Suppressor macrophage treated with lipopolysaccharide for 4 hours (primary cell): Measurements from ENCODE around the gene SLX4.

Source experiments
- DNase-seq: peaks from one replicate; pipeline ENCODE4 v3.0.0-alpha.2; 2020

The SLX4 gene

GRCh38 chr16:3580251-3580651 is 31.2 kb downstream of the SLX4 start:
- DNase-seq: no peak

DNA sequence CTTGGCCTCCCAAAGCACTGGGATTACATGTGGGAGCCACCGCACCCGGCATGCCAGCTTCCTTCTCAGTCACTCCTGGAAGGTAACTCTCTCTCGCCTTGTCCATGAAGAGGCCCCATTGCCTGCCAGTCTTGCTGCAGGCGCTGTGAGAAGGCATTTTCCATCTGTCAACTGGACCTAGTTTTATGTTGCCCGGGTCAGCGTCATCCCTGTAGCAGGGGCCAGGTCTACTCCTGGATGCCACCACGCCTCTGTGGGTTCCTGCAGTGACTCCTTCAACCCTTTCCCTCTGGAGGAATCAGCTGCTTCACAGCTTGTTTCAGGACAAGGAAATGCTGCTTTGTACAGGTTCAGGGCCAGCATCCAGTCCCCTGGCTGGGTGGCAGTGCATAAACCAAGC is 31.6 kb downstream of the SLX4 start:
- no peak for DNase-seq

GRCh38 chr16:3578610-3579551 is 32.5 kb downstream of the SLX4 start:
- no peak for DNase-seq

DNA sequence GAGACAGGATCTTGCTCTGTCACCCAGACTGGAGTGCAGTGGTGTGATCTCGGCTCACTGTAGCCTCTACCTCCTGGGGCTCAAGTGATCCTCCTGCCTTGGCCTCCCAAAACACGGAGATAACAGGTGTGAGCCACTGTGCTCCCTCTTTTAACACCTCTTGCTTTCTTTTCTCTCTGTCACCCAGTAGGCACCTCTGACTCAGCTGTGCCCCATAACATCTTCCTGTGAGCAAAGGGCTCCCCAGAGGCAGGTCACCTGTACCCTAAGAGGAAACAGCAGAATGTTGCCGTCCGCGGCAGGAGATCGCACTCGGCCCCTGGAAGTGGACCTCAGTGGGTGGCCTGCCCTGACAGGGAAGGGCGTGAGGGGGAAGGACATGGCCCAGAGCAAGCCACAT is 33.3 kb downstream of the SLX4 start:
- DNase-seq: no peak

- DNase-seq: no peak
Observed at GRCh38 chr16:3577302-3577752, 34.1 kb downstream of the SLX4 start, which contains the start of gene NLRC3. Gene NLRC3, minus strand, starts transcription at chr16:3577403. Its CDS starts 12,367 bp downstream, at chr16:3565036.

- no peak for DNase-seq
Observed at GRCh38 chr16:3576211-3576610, 35.2 kb downstream of the SLX4 start.

DNA sequence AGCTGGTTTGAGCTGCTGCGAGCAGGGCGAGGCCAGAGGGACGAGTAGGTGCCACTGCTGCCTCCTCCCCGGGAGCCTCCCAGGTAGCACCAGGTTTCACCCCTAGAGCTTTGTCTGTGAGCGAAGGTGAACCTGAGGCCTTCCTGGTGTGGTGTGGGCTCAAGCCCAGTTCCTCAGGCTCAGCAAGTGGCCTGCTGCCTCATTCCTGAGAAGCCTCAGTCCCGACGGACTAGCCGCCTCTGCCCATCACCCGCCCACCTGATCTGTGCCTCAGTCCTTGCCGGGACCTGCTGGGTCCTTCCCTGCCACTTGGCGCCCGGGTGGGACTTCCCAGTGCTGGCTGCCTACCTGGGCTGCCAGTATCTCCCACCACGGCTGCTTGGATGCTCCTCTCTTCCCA is 35.9 kb downstream of the SLX4 start:
- no peak for DNase-seq

- DNase-seq: no peak
Observed at GRCh38 chr16:3574195-3574594, 37.2 kb downstream of the SLX4 start.

- no peak for DNase-seq
Observed at GRCh38 chr16:3573146-3573815, 38.1 kb downstream of the SLX4 start.

DNA sequence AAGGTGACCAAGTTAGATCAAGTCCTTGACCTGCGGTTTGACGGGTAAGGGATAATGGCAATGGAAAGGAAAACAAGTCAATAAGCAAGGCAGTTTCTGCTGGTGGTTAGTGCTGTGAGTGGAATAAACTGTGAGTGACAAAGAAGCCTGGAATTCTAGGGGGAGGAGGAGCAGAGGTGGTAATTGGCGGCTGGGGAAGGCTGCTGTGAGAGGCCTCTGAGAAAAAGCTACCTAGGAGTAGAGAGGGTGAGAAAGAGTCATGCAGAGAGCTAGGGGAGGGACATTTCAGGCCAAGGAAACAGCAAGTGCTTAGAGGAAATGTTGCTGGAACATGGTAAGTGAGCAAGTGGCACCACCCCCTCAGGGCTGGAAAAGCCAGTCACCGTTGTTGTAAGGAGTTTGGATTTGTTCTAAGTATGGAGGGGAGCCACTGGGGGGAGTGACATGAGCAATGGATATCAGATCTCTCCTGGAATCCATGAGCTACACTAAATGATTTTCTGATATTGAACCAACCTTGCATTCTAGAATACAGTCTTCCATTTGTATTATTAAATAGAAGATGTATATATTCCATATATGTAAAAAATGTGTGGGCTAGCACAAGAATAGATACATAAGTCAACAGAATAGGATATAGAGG is 40.9 kb downstream of the SLX4 start:
- DNase-seq: no peak

GRCh38 chr16:3569851-3570250 is 41.6 kb downstream of the SLX4 start:
- no peak for DNase-seq

GRCh38 chr16:3566990-3567389 is 44.4 kb downstream of the SLX4 start:
- DNase-seq: no peak

DNA sequence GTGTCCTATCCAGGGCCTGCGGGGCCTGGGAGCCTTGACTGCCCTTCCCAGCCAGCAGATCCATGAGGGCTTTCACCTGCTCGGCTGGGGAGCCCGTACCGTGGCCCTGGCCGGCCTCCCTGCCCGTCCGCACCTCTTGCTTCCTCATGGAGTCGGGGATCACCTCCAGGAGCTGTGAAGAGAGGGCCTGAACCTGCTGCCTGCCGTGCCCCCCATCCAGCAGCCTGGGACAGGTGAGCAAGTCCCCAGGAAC is 46.6 kb downstream of the SLX4 start:
- no peak for DNase-seq

DNA sequence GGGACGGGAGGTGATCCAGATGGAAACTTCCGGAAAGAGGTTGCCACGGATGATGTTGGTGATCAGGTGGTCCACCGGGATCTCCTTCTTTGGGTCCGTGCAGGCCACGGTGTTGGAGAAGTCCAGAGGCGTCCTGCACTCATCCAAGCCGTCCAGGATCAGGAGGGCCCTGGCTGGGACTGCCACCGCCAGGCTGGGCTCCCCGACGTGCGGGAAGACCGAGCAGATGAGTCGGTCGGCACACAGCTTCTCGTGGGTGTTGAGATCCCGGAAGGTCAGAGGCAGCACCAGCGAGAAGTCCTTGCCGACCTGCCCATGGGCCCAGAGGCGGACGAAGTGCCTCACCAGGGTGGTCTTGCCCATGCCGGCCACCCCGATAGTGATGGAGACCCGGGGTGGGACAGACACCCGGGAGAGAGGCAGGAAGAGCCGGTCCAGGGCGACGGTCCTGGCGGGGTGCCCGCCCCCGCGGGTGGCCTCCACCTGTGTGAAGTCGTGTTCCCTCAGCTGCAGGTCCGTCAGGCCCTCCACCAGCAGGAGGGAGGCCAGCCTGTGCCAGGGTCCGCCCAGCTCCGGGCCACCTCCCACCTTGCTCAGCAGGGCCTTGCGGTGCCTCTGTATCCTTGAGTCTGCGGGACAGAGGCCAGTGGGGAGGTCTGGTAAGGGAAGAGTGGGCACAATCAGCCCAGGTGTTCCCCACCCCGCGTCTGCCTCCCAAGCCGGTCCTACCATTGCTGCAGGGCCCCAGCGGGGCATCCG is 47.1 kb downstream of the SLX4 start:
- no peak for DNase-seq

DNA sequence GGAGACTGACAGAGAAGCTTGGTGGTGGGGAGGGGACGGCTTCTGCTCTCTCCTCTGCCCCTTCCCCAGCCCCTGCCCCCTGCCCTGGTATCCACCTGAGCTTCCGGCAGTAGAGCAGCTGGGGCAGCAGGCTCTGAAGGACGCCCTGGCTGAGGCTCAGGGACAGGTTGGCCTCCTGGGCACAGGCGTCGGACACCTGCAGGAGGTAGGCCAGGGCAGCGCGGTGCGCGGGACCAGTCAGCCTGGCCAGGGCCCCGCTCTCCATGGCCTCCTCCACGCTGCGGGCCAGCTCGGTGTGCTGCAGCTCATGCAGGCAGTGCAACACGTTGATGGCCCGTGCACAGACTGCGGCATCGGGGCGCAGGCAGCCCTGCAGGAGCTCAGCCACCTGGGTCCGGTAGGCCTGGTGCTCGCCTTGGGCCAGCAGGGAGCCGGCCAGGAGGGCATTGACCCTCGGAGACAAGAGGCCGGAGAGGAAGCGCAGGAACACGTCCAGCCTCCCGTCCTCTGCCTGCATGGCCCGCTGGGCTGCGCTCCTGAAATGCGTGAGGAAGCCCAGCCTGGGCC is 48.4 kb downstream of the SLX4 start:
- DNase-seq: no peak

- no peak for DNase-seq
Observed at GRCh38 chr16:3561626-3562025, 49.8 kb downstream of the SLX4 start.

DNA sequence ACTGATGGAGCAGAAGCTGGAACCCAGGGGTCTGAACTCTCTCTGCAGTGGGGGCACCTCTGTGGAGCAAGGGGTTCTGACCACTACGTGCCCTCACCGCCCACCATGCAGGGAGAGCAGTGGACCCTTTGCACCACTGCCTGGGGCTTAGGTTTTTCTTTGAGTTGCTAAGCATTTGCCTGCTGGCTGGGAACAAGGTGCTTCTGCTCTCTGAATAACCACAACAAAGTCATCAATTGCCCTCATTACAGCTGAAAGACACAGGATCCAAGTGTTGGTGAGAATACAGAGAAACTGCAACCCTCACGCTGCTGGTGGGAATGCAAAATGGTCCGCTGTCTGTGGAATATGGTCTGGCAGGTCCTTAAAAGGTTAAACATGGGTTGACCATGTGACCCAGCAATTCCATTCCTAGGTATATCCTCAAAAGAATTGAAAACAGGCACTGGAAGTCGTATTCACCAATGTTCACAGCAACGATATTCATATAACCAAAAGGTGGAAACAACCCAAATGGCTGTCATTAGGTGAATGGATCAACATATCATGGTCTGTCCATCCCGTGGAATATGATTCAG is 57.0 kb downstream of the SLX4 start:
- no peak for DNase-seq

DNA sequence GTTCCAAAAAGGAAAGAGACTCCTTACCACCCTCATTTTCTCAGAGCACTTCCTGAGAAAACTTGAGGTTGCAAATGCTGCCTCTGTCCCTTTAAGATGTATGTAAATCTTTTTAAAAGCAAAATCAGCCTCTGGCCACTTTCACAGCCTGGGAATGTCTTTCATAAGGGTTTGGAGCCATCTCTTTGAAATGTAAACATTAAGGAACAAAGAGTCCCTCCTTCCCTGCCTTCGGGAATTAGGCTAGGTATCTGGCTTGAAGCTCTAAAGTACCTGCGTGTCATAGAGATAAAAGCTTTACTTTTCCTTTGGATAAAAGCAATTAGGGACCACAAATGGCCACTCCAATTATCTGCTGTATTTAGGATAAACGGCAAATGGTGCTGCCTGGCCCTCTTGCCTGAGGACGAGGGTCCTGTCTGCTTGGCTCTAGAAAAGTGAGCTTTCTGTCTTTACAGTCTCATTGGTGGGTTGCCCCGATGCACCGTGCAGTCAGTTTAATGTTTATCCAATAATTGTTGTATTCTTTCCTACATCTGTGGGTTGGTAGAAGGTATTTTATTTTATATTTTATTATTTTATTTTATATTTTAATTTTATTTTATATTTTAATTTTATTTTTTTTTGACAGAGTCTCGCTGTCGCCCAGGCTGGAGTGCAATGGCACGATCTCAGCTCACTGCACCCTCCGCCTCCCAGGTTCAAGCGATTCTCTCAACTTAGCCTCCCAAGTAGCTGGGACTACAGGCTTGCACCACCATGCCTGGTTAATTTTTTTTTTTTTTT is 58.1 kb downstream of the SLX4 start:
- DNase-seq: no peak

DNA sequence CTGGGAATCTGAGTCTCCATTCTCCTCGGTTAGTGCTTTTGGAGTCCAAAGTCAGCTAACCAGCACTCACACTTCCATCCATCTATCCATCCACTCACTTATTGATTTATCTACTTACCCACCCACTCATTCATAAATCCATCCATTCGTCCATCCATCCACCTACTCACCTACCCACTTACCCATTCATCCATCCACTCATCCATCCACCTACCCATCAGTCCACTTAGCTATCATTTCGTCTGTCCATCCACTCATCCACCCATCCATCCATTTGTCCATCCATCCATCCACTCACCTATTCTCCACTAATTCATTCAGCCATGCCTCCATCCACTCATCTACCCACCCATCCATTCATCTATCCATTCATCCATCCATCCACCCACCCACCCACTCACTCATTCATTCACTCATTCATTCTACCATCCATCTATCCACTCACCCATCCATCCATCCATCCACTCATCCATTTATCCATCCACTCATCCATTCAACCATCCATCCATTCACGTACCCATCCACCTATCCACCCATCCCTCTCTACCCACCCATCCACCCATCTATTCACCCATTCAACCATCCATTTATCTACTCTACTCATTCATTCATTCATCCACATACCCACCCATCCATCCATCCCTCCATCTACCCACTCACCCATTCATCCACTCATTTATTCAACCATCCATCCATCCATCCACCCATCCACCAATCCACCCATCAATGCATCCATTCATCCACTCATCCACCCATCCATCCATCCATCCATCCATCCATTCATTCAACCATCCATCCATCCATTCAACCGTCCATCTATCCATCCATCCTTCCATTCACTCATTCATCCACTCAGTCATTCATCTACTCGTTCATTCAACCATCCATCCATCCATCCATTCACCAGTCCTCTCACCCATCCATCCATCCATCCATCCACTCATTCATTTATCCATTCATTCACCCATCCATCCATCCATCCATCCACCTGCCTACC is 60.3 kb downstream of the SLX4 start:
- no peak for DNase-seq

DNA sequence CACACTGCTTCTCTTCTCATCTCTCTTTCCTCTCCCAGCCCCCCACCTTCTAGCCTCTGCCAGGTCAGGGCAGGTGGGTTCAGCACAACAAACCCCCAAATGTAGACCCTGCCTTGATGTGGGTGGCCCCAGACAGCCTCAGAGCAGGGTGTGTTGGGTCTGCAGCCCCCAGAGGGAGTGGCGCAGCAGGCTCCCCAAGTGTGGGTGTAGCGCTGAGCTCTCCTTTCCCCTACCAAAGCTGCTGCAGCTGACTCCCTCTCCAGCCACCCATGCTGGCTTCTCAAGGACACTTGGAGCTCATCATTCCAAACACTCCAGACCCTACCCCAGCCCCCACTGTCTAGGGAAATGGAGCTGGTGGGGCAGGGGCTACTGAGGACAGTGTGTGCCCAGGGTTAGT is 61.5 kb downstream of the SLX4 start:
- no peak for DNase-seq
